H9 (cell line): ENCODE measurements around the gene OLR1. TPM values are rescaled to one million over a fixed set of nuclear protein-coding genes. Genes with fewer than 3 reads are reported as not detected.

ENCODE experiments used
- DNase-seq: peaks from one replicate; pipeline ENCODE4 v3.0.0-alpha.2; 2017
- H2AFZ ChIP-seq: one replicate; pipeline ENCODE4 v1.6.1; 2013; ENCODE audit warnings: mild to moderate bottlenecking, low read length, control low read depth, moderate library complexity
- H2AK5ac ChIP-seq: 2 replicates; pipeline ENCODE4 v1.6.1; 2013; ENCODE audit warnings: low read length, control low read depth, mixed read lengths; ENCODE audit not compliant: insufficient read length
- H2BK120ac ChIP-seq: one replicate; pipeline ENCODE4 v1.6.1; 2013; ENCODE audit warnings: low read depth, mild to moderate bottlenecking, low read length, control low read depth, inconsistent platforms; ENCODE audit not compliant: poor library complexity, severe bottlenecking
- H2BK12ac ChIP-seq: 2 replicates; pipeline ENCODE4 v1.6.1; 2013; ENCODE audit warnings: low read length, control low read depth, mixed read lengths, low read depth; ENCODE audit not compliant: insufficient read length
- H2BK15ac ChIP-seq: 2 replicates; pipeline ENCODE4 v1.6.1; 2013; ENCODE audit warnings: low read depth, low read length, control low read depth
- H2BK20ac ChIP-seq: one replicate; pipeline ENCODE4 v1.6.1; 2013; ENCODE audit warnings: low read depth, mild to moderate bottlenecking, low read length, control low read depth, inconsistent platforms; ENCODE audit not compliant: poor library complexity, severe bottlenecking
- H2BK5ac ChIP-seq: 2 replicates; pipeline ENCODE4 v1.6.1; 2013; ENCODE audit warnings: low read length, control low read depth, mixed read lengths; ENCODE audit not compliant: insufficient read length
- H3K14ac ChIP-seq: 2 replicates; pipeline ENCODE4 v1.6.1; 2013; ENCODE audit warnings: low read length, control low read depth; ENCODE audit not compliant: insufficient read depth
- H3K18ac ChIP-seq: 2 replicates; pipeline ENCODE4 v1.6.1; 2013; ENCODE audit warnings: low read depth, mild to moderate bottlenecking, mixed read lengths, low read length, control low read depth; ENCODE audit not compliant: insufficient read length
- H3K23ac ChIP-seq: 2 replicates; pipeline ENCODE4 v1.6.1; 2013; ENCODE audit warnings: low read length, control low read depth, mixed read lengths, low read depth; ENCODE audit not compliant: insufficient read length
- H3K23me2 ChIP-seq: 2 replicates; pipeline ENCODE4 v1.6.1; 2013; ENCODE audit warnings: low read depth, mild to moderate bottlenecking, mixed read lengths, low read length, control low read depth; ENCODE audit not compliant: insufficient read length, poor library complexity, severe bottlenecking
- H3K27ac ChIP-seq: 2 replicates; pipeline ENCODE4 v1.5.1; 2013; ENCODE audit warnings: low read length, control low read depth, mixed read lengths, low read depth; ENCODE audit not compliant: insufficient read length
- H3K27me3 ChIP-seq: 2 replicates; pipeline ENCODE4 v1.6.1; 2013; ENCODE audit warnings: low read length, control low read depth, inconsistent platforms; ENCODE audit not compliant: insufficient read depth
- H3K4ac ChIP-seq: 2 replicates; pipeline ENCODE4 v1.6.1; 2013; ENCODE audit warnings: low read depth, mild to moderate bottlenecking, control low read depth, inconsistent platforms, low read length, moderate library complexity
- H3K4me1 ChIP-seq: 2 replicates; pipeline ENCODE4 v1.6.1; 2013; ENCODE audit warnings: low read length, control low read depth, inconsistent platforms; ENCODE audit not compliant: insufficient read depth
- H3K4me2 ChIP-seq: 2 replicates; pipeline ENCODE4 v1.6.1; 2013; ENCODE audit warnings: low read length, control low read depth, mixed read lengths; ENCODE audit not compliant: insufficient read length, insufficient read depth
- H3K56ac ChIP-seq: 2 replicates; pipeline ENCODE4 v1.6.1; 2013; ENCODE audit warnings: low read depth, mild to moderate bottlenecking, mixed read lengths, low read length, control low read depth; ENCODE audit not compliant: insufficient read length
- H3K79me1 ChIP-seq: 2 replicates; pipeline ENCODE4 v1.6.1; 2013; ENCODE audit warnings: low read depth, mild to moderate bottlenecking, moderate library complexity, low read length, control low read depth, inconsistent platforms; ENCODE audit not compliant: insufficient read depth, poor library complexity, severe bottlenecking
- H3K79me2 ChIP-seq: 2 replicates; pipeline ENCODE4 v1.6.1; 2013; ENCODE audit warnings: low read length, control low read depth, inconsistent platforms; ENCODE audit not compliant: insufficient read depth
- H3K9ac ChIP-seq: 2 replicates; pipeline ENCODE4 v1.6.1; 2013; ENCODE audit warnings: low read length, control low read depth, mixed read lengths; ENCODE audit not compliant: insufficient read length; ENCODE audit errors: extremely low read depth
- H3K9me3 ChIP-seq: one replicate; pipeline ENCODE4 v1.6.1; 2013; ENCODE audit warnings: low read depth, low read length, inconsistent platforms; ENCODE audit not compliant: control insufficient read depth
- H3T11ph ChIP-seq: one replicate; pipeline ENCODE4 v1.6.1; 2013; ENCODE audit warnings: mild to moderate bottlenecking, low read length, control low read depth, inconsistent platforms
- H4K20me1 ChIP-seq: one replicate; pipeline ENCODE4 v1.6.1; 2013; ENCODE audit not compliant: control insufficient read depth, insufficient read length, insufficient read depth
- H4K5ac ChIP-seq: 2 replicates; pipeline ENCODE4 v1.6.1; 2013; ENCODE audit warnings: low read depth, mild to moderate bottlenecking, mixed read lengths, low read length, control low read depth; ENCODE audit not compliant: insufficient read length
- H4K8ac ChIP-seq: replicated peaks from 2 replicates; pipeline ENCODE4 v1.6.1; 2013; ENCODE audit warnings: low read length, control low read depth, mixed read lengths, low read depth; ENCODE audit not compliant: insufficient read length
- H4K91ac ChIP-seq: 2 replicates; pipeline ENCODE4 v1.6.1; 2013; ENCODE audit warnings: low read depth, mild to moderate bottlenecking, moderate library complexity, mixed read lengths, low read length, control low read depth; ENCODE audit not compliant: insufficient read length
- H3K27ac Mint-ChIP-seq, 3 experiments: 2 replicates in 2 of 3; 3 replicates in 1 of 3; pipeline ENCODE4 v1.8.0; 2020 to 2021; ENCODE audit warnings: mixed read lengths in 3 of 3, mild to moderate bottlenecking in 1 of 3, moderate library complexity in 1 of 3
- H3K27me3 Mint-ChIP-seq: 2 replicates; pipeline ENCODE4 v1.8.0; 2021; ENCODE audit warnings: low read depth, mild to moderate bottlenecking, moderate library complexity, mixed read lengths
- H3K36me3 Mint-ChIP-seq, 3 experiments: 2 replicates in 2 of 3; 3 replicates in 1 of 3; pipeline ENCODE4 v1.8.0; 2020 to 2021; ENCODE audit warnings: low read depth in 3 of 3, mixed read lengths in 3 of 3; ENCODE audit not compliant: insufficient read depth in 1 of 3
- H3K4me1 Mint-ChIP-seq, 2 experiments: 2 replicates each; pipeline ENCODE4 v1.8.0; 2020; ENCODE audit warnings: mixed read lengths in 2 of 2
- H3K4me3 Mint-ChIP-seq, 2 experiments: 2 replicates in 1 of 2; 3 replicates in 1 of 2; pipeline ENCODE4 v1.8.0; 2020 to 2021; ENCODE audit warnings: mild to moderate bottlenecking in 2 of 2, mixed read lengths in 2 of 2, moderate library complexity in 1 of 2
- H3K9me3 Mint-ChIP-seq, 2 experiments: 2 replicates in 1 of 2; 3 replicates in 1 of 2; pipeline ENCODE4 v1.8.0; 2020; ENCODE audit warnings: mild to moderate bottlenecking in 2 of 2, mixed read lengths in 2 of 2, moderate library complexity in 1 of 2
- CTCF ChIP-seq: fragments of 200-600 bp; sonication (generic); conservative IDR thresholded peaks from 3 replicates; pipeline ENCODE4 v1.8.0; 2021; ENCODE audit warnings: antibody characterized with exemption, mild to moderate bottlenecking
- WGBS: extraction: QIAGEN DNeasy Blood & Tissue Kit; methylation state at CpG from one replicate; pipeline ENCODE4 v1.1.7; 2013; ENCODE audit warnings: missing lambda C conversion rate, low lambda C conversion rate, mixed read lengths; ENCODE audit not compliant: insufficient read length; ENCODE audit errors: extremely low coverage; 5-methylcytosine and 5-hydroxymethylcytosine counted together
- total RNA-seq: library from RNA; stranded (reverse); gene quantifications from 2 replicates; pipeline ENCODE4 v1.2.1, GENCODE V29; 2021

The OLR1 gene
- total RNA-seq, 1 experiment from 2014 or later = not detected

- Histone ChIP-seq H3K27me3 (no peaks in the 10 kb centered on the region), H2BK12ac (no peak overlapping the region), H3T11ph (no peak overlapping the region), H4K91ac (no peak overlapping the region), H3K4me1 (no peaks in the 10 kb centered on the region), H3K23ac (no peak overlapping the region), H3K4ac (no peak overlapping the region), H4K20me1 (no peaks in the 10 kb centered on the region), H3K18ac (no peak overlapping the region), H3K23me2 (no peaks in the 10 kb centered on the region), H2BK20ac (no peak overlapping the region), H2AFZ (no peak overlapping the region), H3K56ac (no peak overlapping the region), H2BK15ac (no peak overlapping the region), H4K5ac (no peak overlapping the region), H3K14ac (no peak overlapping the region), H3K4me2 (no peak overlapping the region), H2BK5ac (no peak overlapping the region), H2AK5ac (no peak overlapping the region), H3K9me3 (no peaks in the 10 kb centered on the region), H2BK120ac (no peak overlapping the region), H4K8ac (no peak overlapping the region), H3K27ac (no peak overlapping the region), H3K9ac (no peak overlapping the region), H3K79me2 (no peaks in the 10 kb centered on the region), H3K79me1 (no peaks in the 10 kb centered on the region)
- no peaks in the 10 kb centered on the region; a peak in 2 of 5 replicates for H3K9me3 Mint-ChIP-seq
- no peak overlapping the region; a peak in 1 of 7 replicates for H3K27ac Mint-ChIP-seq
- H3K36me3 Mint-ChIP-seq = no peaks in the 10 kb centered on the region
- no peaks in the 10 kb centered on the region for H3K27me3 Mint-ChIP-seq
- no peak for TF ChIP-seq CTCF
- no peak overlapping the region for H3K4me3 Mint-ChIP-seq
- no CpG with 5 or more reads among the region's 4 CpGs for WGBS
- H3K4me1 Mint-ChIP-seq = no peaks in the 10 kb centered on the region
- no peak for DNase-seq
Measured at GRCh38 chr12:10122689-10123088, 49.2 kb downstream of the OLR1 start.
